ENCODE results near the gene CHRNB2. TPM values are rescaled to one million over a fixed set of nuclear protein-coding genes. Genes with fewer than 3 reads are reported as not detected.
A peak's percentile ranks its signal among the peaks of the same experiment; 100 is the strongest.

The CHRNB2 gene
- total and polyA plus RNA-seq, 9 of the 15 experiments (the other 6 are each of a cell fraction or from before 2014, with no cell fraction given) = 0.01 TPM; not detected in 8

DNA sequence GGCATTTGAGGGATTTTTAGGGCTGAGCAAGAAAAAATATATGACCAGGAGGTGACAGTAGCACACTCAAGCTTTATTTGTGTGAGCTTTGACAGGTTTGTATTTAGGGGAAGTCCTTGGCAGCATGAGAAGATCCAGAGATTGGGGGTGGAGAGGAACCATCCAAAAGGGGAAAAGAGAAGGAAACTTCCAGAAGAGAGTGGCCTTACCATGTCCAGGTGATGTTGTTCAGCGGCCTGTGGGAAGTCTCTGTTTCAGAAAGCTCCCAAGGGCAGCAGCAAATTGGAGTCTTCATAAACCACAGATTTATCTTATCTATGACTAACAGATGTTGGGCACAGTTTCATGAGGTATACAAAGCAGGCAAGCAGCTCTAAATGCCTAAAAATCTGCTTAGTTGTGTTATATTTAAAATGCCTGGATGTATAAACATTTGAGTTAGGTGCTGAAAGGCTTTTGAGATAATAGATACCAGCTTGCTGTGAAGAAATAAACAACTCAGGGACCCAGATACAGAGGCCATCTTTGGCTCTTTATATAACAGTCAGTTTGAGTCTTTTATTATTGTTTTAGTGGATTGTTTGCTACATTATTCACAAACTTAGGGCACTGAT, 61.6 kb downstream of the CHRNB2 start (continued):
- TF ChIP-seq RBM25 (IDR thresholded peaks at IDR 0.05; ENCODE audit: low read depth, low read length, severe bottlenecking) (no peak), SMARCE1 (IDR thresholded peaks at IDR 0.05) (peak; percentile 95), ZFP36 (IDR thresholded peaks at IDR 0.05; ENCODE audit: low read depth, low read length, partially characterized antibody) (peak; percentile 12), CEBPB (tag; IDR thresholded peaks at IDR 0.05) (peak; percentile 29; the same call in 1 of the 2 replicates), CBFA2T2 (conservative IDR thresholded peaks at IDR 0.05) (peak; percentile 85), ZNF239 (CRISPR knock-in tag; IDR thresholded peaks at IDR 0.05) (0 out of 2 replicates have a peak, but pooled peaks have one; percentile 6), LCOR (CRISPR knock-in tag; IDR thresholded peaks at IDR 0.05) (peak; percentile 82), BHLHE40 (IDR thresholded peaks at IDR 0.05; ENCODE audit: low read length) (0 out of 2 replicates have a peak, but pooled peaks have one; percentile 27), NONO (IDR thresholded peaks at IDR 0.05; ENCODE audit: low read depth in 2 of 2, low read length in 1 of 2) (peak in 1 of 2 experiments; percentile 36; a peak in 1 of 4 replicates), GATAD2A (IDR thresholded peaks at IDR 0.05) (peak; percentile 13; the same call in 1 of the 2 replicates), FOSL1 (tag; conservative IDR thresholded peaks at IDR 0.05) (peak; percentile 93), SMARCC2 (IDR thresholded peaks at IDR 0.05; ENCODE audit: low read depth) (peak; percentile 88), SMAD3 (CRISPR knock-in tag; conservative IDR thresholded peaks at IDR 0.05) (no peak), SPI1 (IDR thresholded peaks at IDR 0.05; ENCODE audit: borderline replicate concordance, low read depth, low read length) (peak; percentile 70; the same call in 1 of the 2 replicates), HMG20A (CRISPR knock-in tag; conservative IDR thresholded peaks at IDR 0.05) (no peak)
- TF ChIP-seq, protein P1, sequence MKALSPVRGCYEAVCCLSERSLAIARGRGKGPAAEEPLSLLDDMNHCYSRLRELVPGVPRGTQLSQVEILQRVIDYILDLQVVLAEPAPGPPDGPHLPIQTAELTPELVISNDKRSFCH (CRISPR knock-in tag; IDR thresholded peaks at IDR 0.05) = no peak
- TF ChIP-seq, protein P1 (tag; IDR thresholded peaks at IDR 0.05) = 0 out of 2 replicates have a peak, but pooled peaks have one; percentile 25
- TF ChIP-seq, protein P2, sequence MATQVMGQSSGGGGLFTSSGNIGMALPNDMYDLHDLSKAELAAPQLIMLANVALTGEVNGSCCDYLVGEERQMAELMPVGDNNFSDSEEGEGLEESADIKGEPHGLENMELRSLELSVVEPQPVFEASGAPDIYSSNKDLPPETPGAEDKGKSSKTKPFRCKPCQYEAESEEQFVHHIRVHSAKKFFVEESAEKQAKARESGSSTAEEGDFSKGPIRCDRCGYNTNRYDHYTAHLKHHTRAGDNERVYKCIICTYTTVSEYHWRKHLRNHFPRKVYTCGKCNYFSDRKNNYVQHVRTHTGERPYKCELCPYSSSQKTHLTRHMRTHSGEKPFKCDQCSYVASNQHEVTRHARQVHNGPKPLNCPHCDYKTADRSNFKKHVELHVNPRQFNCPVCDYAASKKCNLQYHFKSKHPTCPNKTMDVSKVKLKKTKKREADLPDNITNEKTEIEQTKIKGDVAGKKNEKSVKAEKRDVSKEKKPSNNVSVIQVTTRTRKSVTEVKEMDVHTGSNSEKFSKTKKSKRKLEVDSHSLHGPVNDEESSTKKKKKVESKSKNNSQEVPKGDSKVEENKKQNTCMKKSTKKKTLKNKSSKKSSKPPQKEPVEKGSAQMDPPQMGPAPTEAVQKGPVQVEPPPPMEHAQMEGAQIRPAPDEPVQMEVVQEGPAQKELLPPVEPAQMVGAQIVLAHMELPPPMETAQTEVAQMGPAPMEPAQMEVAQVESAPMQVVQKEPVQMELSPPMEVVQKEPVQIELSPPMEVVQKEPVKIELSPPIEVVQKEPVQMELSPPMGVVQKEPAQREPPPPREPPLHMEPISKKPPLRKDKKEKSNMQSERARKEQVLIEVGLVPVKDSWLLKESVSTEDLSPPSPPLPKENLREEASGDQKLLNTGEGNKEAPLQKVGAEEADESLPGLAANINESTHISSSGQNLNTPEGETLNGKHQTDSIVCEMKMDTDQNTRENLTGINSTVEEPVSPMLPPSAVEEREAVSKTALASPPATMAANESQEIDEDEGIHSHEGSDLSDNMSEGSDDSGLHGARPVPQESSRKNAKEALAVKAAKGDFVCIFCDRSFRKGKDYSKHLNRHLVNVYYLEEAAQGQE (IDR thresholded peaks at IDR 0.05; ENCODE audit: borderline replicate concordance) = peak; percentile 24; the same call in 1 of the 2 replicates
- TF ChIP-seq, protein P2 (CRISPR knock-in tag; IDR thresholded peaks at IDR 0.05; ENCODE audit: low read depth) = no peak
- TF ChIP-seq, protein P3, sequence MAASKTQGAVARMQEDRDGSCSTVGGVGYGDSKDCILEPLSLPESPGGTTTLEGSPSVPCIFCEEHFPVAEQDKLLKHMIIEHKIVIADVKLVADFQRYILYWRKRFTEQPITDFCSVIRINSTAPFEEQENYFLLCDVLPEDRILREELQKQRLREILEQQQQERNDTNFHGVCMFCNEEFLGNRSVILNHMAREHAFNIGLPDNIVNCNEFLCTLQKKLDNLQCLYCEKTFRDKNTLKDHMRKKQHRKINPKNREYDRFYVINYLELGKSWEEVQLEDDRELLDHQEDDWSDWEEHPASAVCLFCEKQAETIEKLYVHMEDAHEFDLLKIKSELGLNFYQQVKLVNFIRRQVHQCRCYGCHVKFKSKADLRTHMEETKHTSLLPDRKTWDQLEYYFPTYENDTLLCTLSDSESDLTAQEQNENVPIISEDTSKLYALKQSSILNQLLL (CRISPR knock-in tag; IDR thresholded peaks at IDR 0.05; ENCODE audit: borderline replicate concordance) = no peak
